Motor neuron (in vitro differentiated cells): ENCODE measurements around the gene CAPN14. TPM values are rescaled to one million over a fixed set of nuclear protein-coding genes. Genes with fewer than 3 reads are reported as not detected.

Experiments used
- ATAC-seq, 8 experiments: fragments of 200-7000 bp; cut with Tn5 transposase; replicated peaks in 6 of 8; 2 replicates each; pipeline ENCODE4 v1.8.0; 2021; ENCODE audit warnings: mild to moderate bottlenecking in 8 of 8, moderate library complexity in 8 of 8
- H3K27ac ChIP-seq, 2 donors: fragments of 250-450 bp; sonication (Bioruptor Pico); 2 replicates each; pipeline ENCODE4 v1.9.0; 2021; ENCODE audit warnings: antibody characterized with exemption in 2 of 2, mild to moderate bottlenecking in 2 of 2, moderate library complexity in 1 of 2
- H3K4me1 ChIP-seq, 2 donors: fragments of 250-450 bp; sonication (Bioruptor Pico); replicated peaks in 1 of 2; 2 replicates each; pipeline ENCODE4 v1.6.1; 2021; ENCODE audit warnings: antibody characterized with exemption in 2 of 2, mild to moderate bottlenecking in 2 of 2, moderate library complexity in 1 of 2
- H3K4me3 ChIP-seq, 5 donors: fragments of 250-450 bp; sonication (Bioruptor Pico); 2 replicates each; pipeline ENCODE4 v1.9.0; 2021; ENCODE audit warnings: antibody characterized with exemption in 5 of 5, mild to moderate bottlenecking in 5 of 5, moderate library complexity in 4 of 5
- WGBS, 10 experiments: fragments of 450-650 bp; shearing (Covaris generic); methylation state at CpG; one replicate each; pipeline ENCODE4 v1.0.0; 2022; 5-methylcytosine and 5-hydroxymethylcytosine counted together
- in situ Hi-C, 9 experiments: fragments of 400-800 bp; cut with MboI; loops; one replicate each; pipeline ENCODE4 v1.15.0; 2021; ENCODE audit warnings: low sequenced_read_pairs in 9 of 9, low pct_unique_long_range_greater_than_20kb in 2 of 9; ENCODE audit not compliant: unreplicated experiment in 9 of 9
- total RNA-seq, 8 experiments: library from RNA; unstranded; fragments of 300-600 nt; gene quantifications; 2 replicates each; pipeline versions ENCODE4 v1.2.3 to v1.2.4, GENCODE V29; 2022

The CAPN14 gene
- total RNA-seq, 8 experiments from 2014 or later: 0.17 to 0.57 (median 0.34) TPM; not detected in 2

DNA sequence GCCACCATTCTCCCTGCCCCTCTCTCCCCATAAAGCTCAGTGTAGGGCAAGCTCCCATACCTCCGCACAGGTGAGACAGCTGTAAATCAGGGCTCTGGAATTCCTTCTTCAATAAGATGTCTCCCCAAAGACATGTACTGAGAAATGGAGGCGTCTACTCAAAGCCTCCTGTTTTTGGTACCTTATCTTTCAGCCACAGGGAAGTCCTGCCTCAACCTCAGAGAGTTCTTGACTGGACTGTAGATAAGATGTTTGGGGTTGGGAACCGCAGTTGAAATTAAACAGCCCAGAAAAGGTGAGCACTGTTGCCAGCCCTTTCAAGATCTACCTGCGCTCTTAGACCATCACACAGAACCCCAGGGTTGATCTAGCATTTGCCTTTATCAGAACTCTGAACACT lies 77.6 kb downstream of the CAPN14 start:
- ATAC-seq: no peak
- peaks cover 3 to 13% of the 10 kb centered on the region in 2 donors for H3K4me1 ChIP-seq
- no peak overlapping the region for H3K27ac ChIP-seq
- WGBS, 10 experiments: 71 to 100% (median 84%) methylated on average over 1 to 4 of the region's 4 CpGs; no CpG with 5 or more reads in 4 of the 10 experiments
- in situ Hi-C loops: no loop called here
- H3K4me3 ChIP-seq: no peak overlapping the region

DNA sequence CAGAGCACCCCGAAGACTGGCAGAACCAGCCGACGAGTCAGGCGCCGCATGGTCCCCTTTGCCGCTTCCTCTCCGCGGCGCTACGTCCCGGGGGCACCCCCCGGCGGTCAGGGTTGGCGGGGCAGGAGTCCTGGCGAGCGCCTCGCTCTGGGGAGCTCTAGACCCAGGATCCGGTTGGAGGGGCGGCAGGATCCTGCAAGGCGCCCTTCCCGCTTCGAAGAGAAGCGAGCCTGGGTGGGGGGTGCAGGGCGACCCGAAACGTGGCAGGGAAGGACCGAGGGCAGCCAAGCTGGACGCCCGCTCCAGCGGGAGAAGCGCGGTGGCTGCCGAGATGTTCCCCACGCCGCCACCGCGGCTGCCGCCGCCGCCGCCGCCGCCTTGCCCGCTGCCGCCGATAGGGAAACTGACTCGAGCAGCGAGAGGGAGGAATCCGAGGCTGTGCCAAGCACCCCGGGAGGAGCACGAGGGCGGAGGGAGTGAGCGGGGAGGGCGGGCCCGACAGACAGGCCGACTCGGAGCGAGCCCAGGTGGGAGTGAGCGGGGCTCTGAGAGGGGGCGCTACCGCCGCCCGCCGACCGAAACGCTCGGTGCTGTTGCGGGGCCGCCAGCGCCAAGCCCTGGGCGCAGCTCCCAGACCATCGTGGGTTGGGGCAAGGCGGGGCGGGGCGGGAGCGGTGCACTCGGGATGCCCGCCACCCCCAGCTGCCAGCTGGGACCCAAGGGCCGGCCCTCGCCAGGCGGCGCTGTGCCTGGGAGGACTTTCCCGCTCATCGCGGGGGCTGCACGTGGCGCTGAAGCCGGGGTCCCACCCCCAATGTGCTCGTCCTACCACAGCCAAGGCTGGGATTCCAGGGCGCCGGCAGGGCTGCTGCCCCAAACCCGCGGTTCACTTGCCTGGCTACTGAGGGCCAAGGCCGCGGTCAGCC lies 79.0 kb downstream of the CAPN14 start, which contains the start of gene GALNT14:
GALNT14 (minus strand) TSS at position 404 of the 926 bp plus-strand sequence; CDS start at position 50, 354 bp downstream.
- Histone ChIP-seq H3K4me1 (peaks cover 3 to 13% of the 10 kb centered on the region in 2 donors), H3K4me3 (peak within 1 kb of the TSS; percentile 35 to 54 (median 43)), H3K27ac (no peak within 1 kb of the TSS)
- peak; percentile 68 to 89 (median 78) for ATAC-seq
- in situ Hi-C loops: no loop called here
- WGBS, 10 experiments: 10% methylated on average over 2 to 8 of the region's 95 CpGs; no CpG with 5 or more reads in 7 of the 10 experiments

DNA sequence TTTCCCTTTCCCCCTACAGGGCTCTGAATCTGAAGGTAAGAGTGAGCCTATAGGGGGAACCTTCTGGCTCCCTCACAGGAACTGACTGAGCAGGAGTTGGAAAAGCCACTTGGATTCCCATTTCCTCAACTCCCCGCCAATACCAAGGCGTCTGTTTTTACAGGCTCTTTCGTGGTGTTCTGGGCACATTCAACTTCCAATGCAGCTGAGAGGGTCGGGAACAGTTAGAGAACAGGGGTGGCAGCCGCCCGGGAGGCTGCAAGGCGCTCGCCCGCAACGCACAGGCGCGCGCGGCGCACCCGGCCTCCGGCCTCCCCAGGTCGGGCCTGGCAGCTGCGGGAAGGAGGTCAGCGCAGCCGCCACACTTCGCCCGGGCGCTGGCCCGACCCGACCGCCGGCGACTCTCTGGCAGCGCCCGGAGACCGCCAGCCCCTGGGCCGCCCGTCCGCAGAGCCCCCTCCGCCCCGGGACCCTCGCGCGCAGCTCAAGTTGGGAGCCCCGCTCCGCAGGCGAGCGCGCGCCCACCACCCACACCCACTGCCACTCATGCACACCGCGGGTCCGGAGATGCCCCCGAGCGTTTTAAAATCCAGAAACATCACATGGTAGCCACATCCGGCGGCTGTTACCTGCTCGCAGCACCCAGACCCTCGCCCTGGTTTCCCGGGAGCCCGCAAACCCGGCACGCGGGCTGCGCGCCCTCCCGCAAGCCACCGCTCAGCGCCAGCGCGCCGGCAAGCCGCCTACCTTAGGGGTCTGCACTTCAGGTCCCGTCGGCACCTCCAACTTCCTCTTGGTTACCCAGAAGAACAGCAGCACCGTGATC lies 79.9 kb downstream of the CAPN14 start:
- Histone ChIP-seq H3K4me3 (peak overlapping the region; percentile 35 to 54 (median 43)), H3K27ac (no peak overlapping the region), H3K4me1 (peaks cover 3 to 15% of the 10 kb centered on the region in 2 donors)
- 0% methylated on average over 2 of the region's 72 CpGs; no CpG with 5 or more reads in 8 of the 10 experiments for WGBS, 10 experiments
- ATAC-seq: peak in 7 of 8 experiments; percentile 4 to 40 (median 11)
- in situ Hi-C loops: no loop called here

DNA sequence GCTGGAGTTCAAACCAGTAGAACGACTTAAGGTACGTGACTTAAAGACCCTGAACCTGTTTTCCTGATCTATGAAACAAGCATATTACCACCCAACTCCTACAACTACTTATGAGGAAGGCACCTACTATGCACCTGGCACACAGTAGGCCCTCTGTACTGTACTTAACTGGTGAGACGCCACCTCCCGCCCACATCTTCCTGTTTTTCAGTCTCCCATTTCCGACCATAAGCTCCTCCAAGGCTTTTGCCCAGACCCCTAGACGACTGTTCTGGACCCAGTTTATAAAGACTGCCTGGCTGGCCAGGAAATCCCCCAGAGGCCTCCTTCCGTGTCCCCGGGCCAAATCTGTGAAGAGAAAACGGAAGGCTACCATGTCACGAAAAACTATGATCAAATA lies 80.6 kb downstream of the CAPN14 start:
- Histone ChIP-seq H3K4me3 (peak overlapping the region in 2 of 5 donors; percentile 37 to 54), H3K4me1 (peaks cover 1 to 17% of the 10 kb centered on the region in 2 donors), H3K27ac (no peak overlapping the region)
- 14 to 92% (median 65%) methylated on average over 2 to 7 of the region's 10 CpGs; no CpG with 5 or more reads in 3 of the 10 experiments for WGBS, 10 experiments
- no peak for ATAC-seq
- in situ Hi-C loops: no loop called here

DNA sequence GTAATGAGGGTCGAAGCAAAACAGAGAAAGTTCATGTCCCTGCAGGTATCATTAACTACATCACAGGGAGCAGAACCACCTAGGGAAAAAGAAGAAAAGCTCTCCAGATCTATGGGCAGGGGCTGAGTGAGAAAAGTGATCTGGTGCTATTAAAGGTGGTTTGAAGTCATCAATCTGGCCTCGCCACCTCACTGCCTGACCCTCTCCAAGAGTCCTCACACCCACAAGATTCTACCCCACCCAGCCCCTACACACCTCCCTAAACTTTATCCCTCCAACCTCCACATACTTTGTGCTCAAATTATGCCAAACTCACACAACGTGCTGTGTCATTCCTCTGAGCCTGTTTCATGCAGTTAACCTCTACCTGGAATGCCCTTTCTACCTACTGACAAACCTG lies 81.3 kb downstream of the CAPN14 start:
- WGBS, 10 experiments: 0 to 77% (median 40%) methylated on average over 1 to 2 of the region's 3 CpGs; no CpG with 5 or more reads in 3 of the 10 experiments
- peak overlapping the region in 1 of 5 donors; percentile 6 for H3K4me3 ChIP-seq
- in situ Hi-C loops: no loop called here

DNA sequence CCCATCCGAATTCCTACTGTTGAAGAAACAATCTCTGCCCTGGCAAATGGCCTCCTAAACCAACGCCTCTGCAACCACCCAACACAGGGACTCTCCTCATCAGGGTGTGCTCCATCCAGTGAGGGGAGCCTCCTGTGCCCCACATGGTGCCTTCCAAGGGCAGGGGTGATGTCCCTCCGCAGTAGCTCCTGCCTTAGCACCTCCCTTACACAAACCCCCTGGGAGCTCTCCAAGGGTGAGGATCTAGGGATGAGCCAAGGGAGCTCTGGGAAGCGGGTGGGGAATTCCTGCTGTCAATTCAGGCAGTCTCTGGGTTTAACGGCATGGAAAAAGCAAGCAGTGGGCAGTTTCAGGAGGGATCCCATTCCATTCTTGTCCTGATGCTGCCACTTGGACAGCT lies 82.8 kb downstream of the CAPN14 start:
- ATAC-seq: no peak
- no peak overlapping the region for H3K4me3 ChIP-seq
- WGBS, 10 experiments: 0 to 100% (median 33%) methylated on average over 1 to 2 of the region's 5 CpGs; no CpG with 5 or more reads in 4 of the 10 experiments
- in situ Hi-C loops: no loop called here
- H3K27ac ChIP-seq: no peak overlapping the region
- peaks cover 18 to 25% of the 10 kb centered on the region in 2 donors for H3K4me1 ChIP-seq

More for the DNA sequence above, 81.3 kb downstream of the CAPN14 start:
- Histone ChIP-seq H3K4me1 (peaks cover 3 to 13% of the 10 kb centered on the region in 2 donors), H3K27ac (no peak overlapping the region)
- ATAC-seq: no peak

DNA sequence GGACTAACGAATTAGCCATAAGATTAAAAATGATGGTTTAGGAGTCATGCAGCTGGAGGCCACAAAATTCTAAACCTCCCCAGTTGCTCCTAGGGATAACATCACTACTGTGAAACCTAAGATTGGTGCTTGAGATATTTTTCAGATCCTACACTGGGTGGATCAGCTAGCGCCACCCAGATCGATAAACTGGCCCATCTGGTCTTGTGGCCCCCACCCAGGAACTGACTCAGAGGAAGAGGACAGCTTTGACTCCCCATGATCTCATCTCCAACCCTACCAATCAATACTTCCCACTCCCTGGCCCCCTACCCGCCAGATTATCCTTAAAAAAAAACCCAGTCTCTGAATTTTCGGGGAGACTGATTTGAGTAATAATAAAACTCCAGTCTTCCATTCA lies 84.5 kb downstream of the CAPN14 start:
- in situ Hi-C loops: no loop called here
- H3K4me3 ChIP-seq: no peak overlapping the region
- WGBS, 10 experiments: 9 to 94% (median 92%) methylated on average over 1 to 5 of the region's 5 CpGs; no CpG with 5 or more reads in 5 of the 10 experiments
- no peak for ATAC-seq
- peaks cover 25 to 33% of the 10 kb centered on the region in 2 donors for H3K4me1 ChIP-seq
- H3K27ac ChIP-seq: no peak overlapping the region

DNA sequence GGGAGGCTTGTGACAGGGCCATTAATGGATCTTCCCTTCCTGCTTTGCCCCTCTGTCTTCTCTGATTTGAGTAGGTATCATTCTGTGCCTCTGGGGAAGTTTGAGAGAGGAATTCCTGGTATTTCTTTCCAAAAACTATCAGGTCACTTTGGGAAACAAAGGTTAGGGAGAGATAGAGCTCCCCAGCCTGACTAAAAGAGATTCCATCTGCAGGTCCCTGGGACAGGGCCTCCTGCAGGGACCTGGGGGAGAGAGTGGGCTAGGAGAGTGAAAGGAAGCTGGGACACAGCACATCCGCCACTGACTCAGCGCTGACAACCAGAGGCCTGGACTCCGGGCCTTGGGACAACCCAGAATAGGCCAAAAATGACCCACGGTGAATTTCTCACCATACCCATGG lies 85.4 kb downstream of the CAPN14 start:
- Histone ChIP-seq H3K4me3 (no peak overlapping the region), H3K27ac (no peak overlapping the region), H3K4me1 (peaks cover 25 to 28% of the 10 kb centered on the region in 2 donors)
- in situ Hi-C loops: no loop called here
- WGBS, 10 experiments: 25 to 90% (median 40%) methylated on average over 1 to 3 of the region's 4 CpGs; no CpG with 5 or more reads in 5 of the 10 experiments
- ATAC-seq: peak in 1 of 8 experiments; percentile 12

DNA sequence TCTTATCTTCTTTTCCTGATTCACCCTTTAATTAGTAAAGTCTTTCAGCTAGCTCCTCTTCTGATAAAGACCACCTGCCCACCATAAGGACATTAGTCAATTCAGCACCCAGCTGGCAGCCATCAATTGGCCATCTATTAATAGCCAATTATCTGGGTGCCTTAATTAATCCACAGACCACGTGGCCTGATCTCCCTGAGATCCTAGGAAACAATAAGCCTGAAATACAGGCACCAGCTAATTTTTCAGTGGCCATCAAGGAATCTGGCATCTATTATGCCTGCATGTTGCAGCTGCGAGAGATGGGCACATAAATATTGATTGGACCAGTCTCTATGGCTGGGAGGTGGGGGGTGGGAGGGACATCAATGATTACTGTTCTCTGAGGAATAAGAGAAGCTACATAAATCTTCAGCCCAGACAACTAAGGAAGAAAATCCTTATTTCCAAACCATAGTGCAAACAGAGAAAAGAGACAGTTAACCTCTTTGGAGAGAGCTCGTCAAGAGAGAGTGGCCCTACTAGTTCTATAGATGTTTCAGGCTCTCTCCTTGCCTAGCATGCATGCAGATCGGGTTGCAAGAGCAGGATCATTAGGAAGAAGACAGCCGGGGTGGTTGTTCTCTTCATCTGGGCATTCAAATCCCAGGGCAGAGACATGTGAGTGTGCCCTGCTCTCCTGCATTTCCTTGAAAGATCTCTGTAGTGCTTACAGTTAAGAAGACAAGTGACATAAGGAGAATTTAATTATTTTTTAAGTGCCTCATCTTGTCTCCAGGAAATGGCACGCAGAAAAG lies 87.7 kb downstream of the CAPN14 start:
- WGBS, 10 experiments: 0 to 77% (median 39%) methylated on average over 1 to 5 of the region's 6 CpGs; no CpG with 5 or more reads in 2 of the 10 experiments
- H3K4me3 ChIP-seq: no peak overlapping the region
- H3K4me1 ChIP-seq: peaks cover 25 to 28% of the 10 kb centered on the region in 2 donors
- peak overlapping the region in 1 of 2 donors; percentile 63 for H3K27ac ChIP-seq
- ATAC-seq: peak in 5 of 8 experiments; percentile 32 to 74 (median 67)
- in situ Hi-C loops: no loop called here

DNA sequence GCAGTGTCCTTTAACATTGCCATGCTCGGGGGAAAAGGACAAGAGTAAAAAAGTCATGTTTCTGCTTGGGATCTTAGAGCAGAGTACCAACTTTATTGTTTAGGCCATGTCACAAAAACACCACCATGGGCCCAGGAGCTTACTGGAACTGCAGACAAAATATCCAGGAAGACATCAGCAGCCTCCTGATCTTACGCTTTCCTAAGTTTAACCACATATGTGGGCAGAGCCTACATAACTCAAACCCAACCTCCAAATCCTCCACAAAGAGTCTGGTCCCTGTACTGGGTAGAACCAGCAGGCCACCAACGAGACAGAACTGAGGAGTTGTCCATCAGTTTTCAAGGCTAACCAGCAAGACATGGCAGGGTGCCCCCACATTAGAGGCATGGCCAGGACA lies 89.4 kb downstream of the CAPN14 start:
- Histone ChIP-seq H3K27ac (no peak overlapping the region), H3K4me3 (no peak overlapping the region), H3K4me1 (peaks cover 25 to 28% of the 10 kb centered on the region in 2 donors)
- WGBS, 10 experiments: 0 to 100% (median 65%) methylated on average over 1 to 2 of the region's 3 CpGs; no CpG with 5 or more reads in 2 of the 10 experiments
- in situ Hi-C loops: no loop called here
- no peak for ATAC-seq

DNA sequence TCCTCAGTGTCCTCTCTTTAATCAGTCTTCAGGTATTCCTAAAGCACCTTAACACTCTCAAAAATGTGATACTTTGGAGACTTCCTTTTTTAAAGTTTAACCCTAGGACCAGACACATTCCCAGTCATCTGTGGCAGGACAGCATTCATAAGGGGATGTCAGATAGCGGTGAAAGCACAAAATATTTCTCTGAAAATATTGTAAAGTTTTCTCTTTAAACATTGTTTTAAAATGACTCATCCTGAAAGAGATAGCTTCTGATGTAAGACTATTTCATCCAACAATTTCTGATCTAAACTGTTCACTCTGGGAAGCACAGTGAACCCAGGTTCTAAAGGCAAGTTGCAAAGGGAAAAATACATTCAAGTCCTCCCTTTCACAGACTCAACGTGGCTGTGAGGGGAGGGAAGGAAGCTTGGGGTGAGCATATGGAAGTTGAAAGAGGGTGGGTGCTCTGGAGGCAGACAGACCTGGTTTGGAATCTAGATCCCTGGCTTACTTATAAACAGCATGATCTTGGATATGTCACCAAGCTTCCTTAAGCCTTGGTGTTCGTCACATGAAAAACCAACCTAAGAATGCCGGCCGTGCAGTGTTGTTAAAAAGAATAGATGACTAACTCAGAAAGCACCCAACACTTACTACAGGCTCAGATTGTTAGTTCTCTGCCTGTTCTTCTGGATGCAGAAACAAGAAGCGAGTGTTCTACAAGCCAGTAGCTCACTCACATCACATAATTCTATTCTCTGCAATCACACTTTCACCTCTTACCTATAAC lies 91.2 kb downstream of the CAPN14 start:
- whole genome bisulfite sequencing, 10 experiments: 50 to 100% (median 83%) methylated on average over 1 to 5 of the region's 6 CpGs; no CpG with 5 or more reads in 3 of the 10 experiments
- Histone ChIP-seq H3K27ac (no peak overlapping the region), H3K4me3 (no peak overlapping the region), H3K4me1 (peaks cover 21 to 23% of the 10 kb centered on the region in 2 donors)
- ATAC-seq: no peak
- in situ Hi-C loops: no loop called here
